SK-N-SH treated with all-trans-retinoic acid at 6 μM for 48 hours (cell line): ENCODE results near the gene PCNX3.

ENCODE experiments used
- ATAC-seq: fragments of 200-7000 bp; cut with Tn5 transposase; 3 replicates; pipeline ENCODE4 v1.9.1; 2020; ENCODE audit warnings: mild to moderate bottlenecking, moderate library complexity
- ARNTL ChIP-seq: fragments of 450-650 bp; formaldehyde crosslinking; IDR thresholded peaks from 2 replicates; pipeline ENCODE4 v1.5.0; 2020; ENCODE audit warnings: low read depth, mild to moderate bottlenecking, moderate library complexity, borderline replicate concordance
- BACH2 ChIP-seq: fragments of 250-450 bp; sonication (Bioruptor Pico); IDR thresholded peaks from 2 replicates; pipeline ENCODE4 v1.9.0; 2021; ENCODE audit warnings: mild to moderate bottlenecking, borderline replicate concordance
- CSDC2 ChIP-seq: fragments of 250-450 bp; sonication (Bioruptor Pico); IDR thresholded peaks from 2 replicates; pipeline ENCODE4 v1.5.0; 2020; ENCODE audit warnings: mild to moderate bottlenecking, moderate library complexity
- CSRNP3 ChIP-seq: fragments of 250-450 bp; sonication (Bioruptor Pico); IDR thresholded peaks from 2 replicates; pipeline ENCODE4 v1.5.1; 2021; ENCODE audit warnings: mild to moderate bottlenecking, moderate library complexity
- ESRRG ChIP-seq: fragments of 250-450 bp; sonication (Bioruptor Pico); IDR thresholded peaks from 2 replicates; pipeline ENCODE4 v1.6.1; 2021; ENCODE audit warnings: mild to moderate bottlenecking
- GLIS3 ChIP-seq: fragments of 250-450 bp; sonication (Bioruptor Pico); IDR thresholded peaks from 2 replicates; pipeline ENCODE4 v1.5.0; 2020; ENCODE audit warnings: mild to moderate bottlenecking, moderate library complexity
- ISL1 ChIP-seq: fragments of 250-450 bp; sonication (Bioruptor Pico); IDR thresholded peaks from 2 replicates; pipeline ENCODE4 v2.1.2; 2022; ENCODE audit warnings: mild to moderate bottlenecking, moderate library complexity
- OSR1 ChIP-seq: fragments of 250-450 bp; sonication (Bioruptor Pico); IDR thresholded peaks from 2 replicates; pipeline ENCODE4 v1.8.0; 2022; ENCODE audit warnings: moderate library complexity, mild to moderate bottlenecking, inconsistent platforms
- PATZ1 ChIP-seq: fragments of 250-450 bp; sonication (Bioruptor Pico); IDR thresholded peaks from 2 replicates; pipeline ENCODE4 v1.8.0; 2020; ENCODE audit warnings: mild to moderate bottlenecking, moderate library complexity, borderline replicate concordance
- PPARA ChIP-seq: fragments of 250-450 bp; sonication (Bioruptor Pico); IDR thresholded peaks from 2 replicates; pipeline ENCODE4 v1.5.0; 2020; ENCODE audit warnings: mild to moderate bottlenecking, borderline replicate concordance
- RARB ChIP-seq: fragments of 250-450 bp; sonication (Bioruptor Pico); IDR thresholded peaks from 2 replicates; pipeline ENCODE4 v1.8.0; 2021; ENCODE audit warnings: mild to moderate bottlenecking, moderate library complexity
- SNAI2 ChIP-seq: fragments of 250-450 bp; sonication (Bioruptor Pico); IDR thresholded peaks from 2 replicates; pipeline ENCODE4 v1.5.0; 2020; ENCODE audit warnings: mild to moderate bottlenecking, moderate library complexity
- TCF4 ChIP-seq: fragments of 250-450 bp; sonication (Bioruptor Pico); IDR thresholded peaks from 2 replicates; pipeline ENCODE4 v1.8.0; 2021; ENCODE audit warnings: mild to moderate bottlenecking, moderate library complexity, borderline replicate concordance
- TSHZ2 ChIP-seq: fragments of 250-450 bp; sonication (Bioruptor Pico); IDR thresholded peaks from 2 replicates; pipeline ENCODE4 v1.5.0; 2020; ENCODE audit warnings: mild to moderate bottlenecking, moderate library complexity
- ZC3H10 ChIP-seq: fragments of 250-450 bp; sonication (Bioruptor Pico); IDR thresholded peaks from 2 replicates; pipeline ENCODE4 v1.5.1; 2021; ENCODE audit warnings: mild to moderate bottlenecking, moderate library complexity
- ZFP3 ChIP-seq: fragments of 250-450 bp; sonication (Bioruptor Pico); IDR thresholded peaks from 2 replicates; pipeline ENCODE4 v1.5.0; 2020; ENCODE audit warnings: mild to moderate bottlenecking, moderate library complexity
- ZFP30 ChIP-seq: fragments of 450-650 bp; formaldehyde crosslinking; IDR thresholded peaks from 2 replicates; pipeline ENCODE4 v1.5.0; 2022; ENCODE audit warnings: mild to moderate bottlenecking, moderate library complexity
- ZNF70 ChIP-seq: fragments of 450-650 bp; formaldehyde crosslinking; IDR thresholded peaks from 2 replicates; pipeline ENCODE4 v1.5.0; 2020; ENCODE audit warnings: mild to moderate bottlenecking, moderate library complexity
- ZNF8 ChIP-seq: fragments of 450-650 bp; formaldehyde crosslinking; IDR thresholded peaks from 2 replicates; pipeline ENCODE4 v1.5.0; 2020; ENCODE audit warnings: mild to moderate bottlenecking, moderate library complexity
- TF ChIP-seq, protein P1 (sequence below): fragments of 250-450 bp; sonication (Bioruptor Pico); IDR thresholded peaks from 2 replicates; pipeline ENCODE4 v1.5.1; 2020; ENCODE audit warnings: low read depth, mild to moderate bottlenecking, moderate library complexity
- TF ChIP-seq, protein P2 (sequence below): fragments of 250-450 bp; sonication (Bioruptor Pico); IDR thresholded peaks from 2 replicates; pipeline ENCODE4 v1.8.0; 2021; ENCODE audit warnings: low read depth, mild to moderate bottlenecking, moderate library complexity, borderline replicate concordance

The PCNX3 gene

GRCh38 chr11:65618763-65619162, 3.2 kb downstream of the PCNX3 start:
- no peak for ATAC-seq
- TF ChIP-seq GLIS3 (CRISPR knock-in tag) (no peak), ZNF70 (CRISPR knock-in tag) (no peak), CSDC2 (CRISPR knock-in tag) (no peak), ZFP30 (CRISPR knock-in tag) (no peak), CSRNP3 (no peak), TCF4 (CRISPR knock-in tag) (no peak), ESRRG (CRISPR knock-in tag) (no peak)
- TF ChIP-seq, protein P1, sequence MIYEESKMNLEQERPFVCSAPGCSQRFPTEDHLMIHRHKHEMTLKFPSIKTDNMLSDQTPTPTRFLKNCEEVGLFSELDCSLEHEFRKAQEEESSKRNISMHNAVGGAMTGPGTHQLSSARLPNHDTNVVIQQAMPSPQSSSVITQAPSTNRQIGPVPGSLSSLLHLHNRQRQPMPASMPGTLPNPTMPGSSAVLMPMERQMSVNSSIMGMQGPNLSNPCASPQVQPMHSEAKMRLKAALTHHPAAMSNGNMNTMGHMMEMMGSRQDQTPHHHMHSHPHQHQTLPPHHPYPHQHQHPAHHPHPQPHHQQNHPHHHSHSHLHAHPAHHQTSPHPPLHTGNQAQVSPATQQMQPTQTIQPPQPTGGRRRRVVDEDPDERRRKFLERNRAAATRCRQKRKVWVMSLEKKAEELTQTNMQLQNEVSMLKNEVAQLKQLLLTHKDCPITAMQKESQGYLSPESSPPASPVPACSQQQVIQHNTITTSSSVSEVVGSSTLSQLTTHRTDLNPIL (CRISPR knock-in tag): no peak

DNA sequence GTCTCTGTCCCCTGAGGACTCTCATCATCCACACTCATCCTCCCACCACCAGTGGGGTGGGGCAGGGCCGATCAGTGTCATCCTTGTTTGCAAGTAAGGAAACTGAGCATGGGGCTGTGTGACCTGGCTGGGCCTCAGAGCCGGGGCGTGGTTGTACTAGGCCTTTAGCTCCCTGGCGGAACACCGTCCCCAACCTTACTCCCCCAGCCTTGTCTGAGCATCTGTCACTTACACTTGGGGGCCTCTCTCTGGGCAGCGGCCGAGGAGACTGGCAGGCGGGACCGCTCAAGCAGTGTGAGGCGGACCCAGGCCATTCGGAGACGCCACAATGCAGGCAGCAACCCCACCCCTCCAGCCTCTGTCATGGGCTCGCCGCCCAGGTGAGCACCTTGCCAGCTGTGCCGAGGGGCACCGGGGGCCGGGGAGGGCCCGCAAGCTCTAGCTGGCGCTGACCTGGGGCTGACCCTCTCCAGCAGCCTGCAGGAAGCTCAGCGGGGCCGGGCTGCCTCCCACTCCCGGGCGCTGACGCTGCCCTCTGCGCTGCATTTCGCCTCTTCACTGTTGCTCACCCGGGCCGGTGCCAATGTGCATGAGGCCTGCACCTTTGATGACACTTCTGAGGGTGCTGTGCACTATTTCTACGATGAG, 3.8 kb downstream of the PCNX3 start:
- TF ChIP-seq SNAI2 (CRISPR knock-in tag) (no peak), ZNF70 (CRISPR knock-in tag) (no peak), RARB (CRISPR knock-in tag) (no peak), BACH2 (CRISPR knock-in tag) (no peak), ISL1 (CRISPR knock-in tag) (no peak), ZFP30 (CRISPR knock-in tag) (no peak), PPARA (CRISPR knock-in tag) (no peak), ZNF8 (CRISPR knock-in tag) (no peak), OSR1 (no peak), CSDC2 (CRISPR knock-in tag) (no peak), ZC3H10 (CRISPR knock-in tag) (no peak), PATZ1 (CRISPR knock-in tag) (no peak), ARNTL (CRISPR knock-in tag) (no peak), CSRNP3 (no peak), TCF4 (CRISPR knock-in tag) (no peak), ZFP3 (CRISPR knock-in tag) (no peak), TSHZ2 (no peak)
- TF ChIP-seq, protein P2, sequence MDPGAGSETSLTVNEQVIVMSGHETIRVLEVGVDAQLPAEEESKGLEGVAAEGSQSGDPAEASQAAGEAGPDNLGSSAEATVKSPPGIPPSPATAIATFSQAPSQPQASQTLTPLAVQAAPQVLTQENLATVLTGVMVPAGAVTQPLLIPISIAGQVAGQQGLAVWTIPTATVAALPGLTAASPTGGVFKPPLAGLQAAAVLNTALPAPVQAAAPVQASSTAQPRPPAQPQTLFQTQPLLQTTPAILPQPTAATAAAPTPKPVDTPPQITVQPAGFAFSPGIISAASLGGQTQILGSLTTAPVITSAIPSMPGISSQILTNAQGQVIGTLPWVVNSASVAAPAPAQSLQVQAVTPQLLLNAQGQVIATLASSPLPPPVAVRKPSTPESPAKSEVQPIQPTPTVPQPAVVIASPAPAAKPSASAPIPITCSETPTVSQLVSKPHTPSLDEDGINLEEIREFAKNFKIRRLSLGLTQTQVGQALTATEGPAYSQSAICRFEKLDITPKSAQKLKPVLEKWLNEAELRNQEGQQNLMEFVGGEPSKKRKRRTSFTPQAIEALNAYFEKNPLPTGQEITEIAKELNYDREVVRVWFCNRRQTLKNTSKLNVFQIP (CRISPR knock-in tag): no peak
- TF ChIP-seq, protein P1 (CRISPR knock-in tag): no peak
- no peak for ATAC-seq
